M059J (cell line): Measurements from ENCODE around the gene ACTR6. TPM values are rescaled to one million over a fixed set of nuclear protein-coding genes. Genes with fewer than 3 reads are reported as not detected.
"Not testable (repeated sequence)": the region's sequence is repeated elsewhere in the genome, so short reads cannot be mapped to it uniquely, and the experiment has no call there.

Experiments used
- DNase-seq: peaks from one replicate; pipeline ENCODE4 v3.0.0-alpha.2; 2012; ENCODE audit warnings: low read depth
- total RNA-seq: library from RNA; depleted of rRNA; stranded (reverse); fragments of >200 nt; shearing (Covaris generic); gene quantifications from 2 replicates; pipeline ENCODE4 v1.2.3, GENCODE V29; 2014

The ACTR6 gene
- total RNA-seq, 1 experiment from 2014 or later = 28.3 TPM

DNA sequence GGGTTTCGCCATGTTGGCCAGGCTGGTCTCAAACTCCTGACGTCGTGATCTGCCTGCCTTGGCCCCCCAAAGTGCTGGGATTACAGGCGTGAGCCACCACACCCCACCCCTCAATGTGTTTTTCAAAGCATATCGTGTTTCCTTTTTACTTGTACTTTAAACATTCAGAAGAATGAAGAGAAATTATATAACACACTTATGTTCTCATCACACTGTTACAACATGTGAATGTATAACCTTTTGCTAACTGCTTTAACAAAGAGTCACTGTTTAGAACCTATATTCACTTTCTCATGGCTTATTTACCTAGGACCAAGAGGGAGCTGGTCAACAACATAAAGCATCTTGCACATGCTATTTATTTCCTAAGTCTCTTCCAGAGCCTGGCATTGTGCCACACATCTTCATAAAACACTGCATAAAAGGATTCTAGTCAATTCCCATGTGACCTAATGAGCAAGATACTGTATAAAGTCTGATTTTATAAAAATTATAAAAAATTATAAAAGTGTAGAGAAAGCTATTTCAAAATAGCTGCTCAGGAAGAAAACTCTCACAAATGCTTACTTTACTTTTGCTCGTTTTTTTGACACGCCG is 16.0 kb upstream of the ACTR6 start:
- no peak for DNase-seq

- no peak for DNase-seq
Observed at GRCh38 chr12:100185361-100185894, 15.2 kb upstream of the ACTR6 start.

GRCh38 chr12:100186071-100186470 is 14.5 kb upstream of the ACTR6 start:
- DNase-seq = no peak

DNA sequence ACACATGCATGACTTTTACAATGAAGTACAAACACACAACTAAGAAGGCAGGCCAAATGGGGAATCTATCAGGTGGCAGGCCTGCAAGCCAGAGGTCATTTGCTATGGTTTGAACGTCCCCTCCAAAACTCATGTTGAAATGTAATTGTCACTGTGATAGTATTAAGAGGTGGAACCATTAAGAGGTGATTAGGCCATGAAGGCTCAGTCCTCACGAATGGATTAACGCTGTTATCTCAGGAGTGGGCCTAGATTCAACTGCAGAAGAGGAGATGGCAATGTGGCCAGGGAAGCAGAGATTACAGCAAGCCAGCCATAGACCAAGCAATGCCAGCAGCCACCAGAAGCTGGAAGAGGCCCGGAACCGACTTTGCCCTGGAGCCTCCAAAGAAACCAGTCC is 13.5 kb upstream of the ACTR6 start:
- no peak for DNase-seq

DNA sequence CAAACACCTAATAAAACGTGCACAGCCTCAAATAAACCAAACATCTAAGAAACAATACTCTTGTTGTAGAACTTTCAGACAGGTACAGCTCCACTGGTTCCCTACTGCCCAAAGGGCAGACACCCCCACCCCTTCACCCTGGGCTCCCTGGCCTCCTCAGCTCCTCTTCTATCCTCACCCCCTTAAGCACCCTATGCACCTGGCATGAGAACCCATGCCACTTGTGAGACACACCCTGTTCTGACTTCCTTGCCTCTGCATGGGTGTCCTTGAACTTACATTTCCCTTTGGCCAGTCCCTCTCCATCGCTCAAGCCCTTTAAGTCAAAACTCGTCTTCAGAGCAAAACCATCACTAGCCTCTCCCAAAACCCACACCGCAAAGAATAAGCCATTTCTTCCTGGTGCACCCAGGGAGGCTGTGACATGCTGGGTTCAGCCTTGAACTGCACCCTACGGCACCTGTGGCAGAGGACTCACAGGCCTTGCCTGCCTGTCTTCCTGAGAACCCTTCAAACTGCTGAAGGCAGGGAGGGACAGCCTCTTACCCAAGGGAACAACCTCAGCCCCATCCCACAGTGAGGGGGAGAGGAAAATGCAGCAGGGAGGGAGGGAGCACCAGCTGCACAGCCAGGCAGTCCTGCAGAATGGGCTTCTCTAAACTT is 12.6 kb upstream of the ACTR6 start:
- no peak for DNase-seq

DNA sequence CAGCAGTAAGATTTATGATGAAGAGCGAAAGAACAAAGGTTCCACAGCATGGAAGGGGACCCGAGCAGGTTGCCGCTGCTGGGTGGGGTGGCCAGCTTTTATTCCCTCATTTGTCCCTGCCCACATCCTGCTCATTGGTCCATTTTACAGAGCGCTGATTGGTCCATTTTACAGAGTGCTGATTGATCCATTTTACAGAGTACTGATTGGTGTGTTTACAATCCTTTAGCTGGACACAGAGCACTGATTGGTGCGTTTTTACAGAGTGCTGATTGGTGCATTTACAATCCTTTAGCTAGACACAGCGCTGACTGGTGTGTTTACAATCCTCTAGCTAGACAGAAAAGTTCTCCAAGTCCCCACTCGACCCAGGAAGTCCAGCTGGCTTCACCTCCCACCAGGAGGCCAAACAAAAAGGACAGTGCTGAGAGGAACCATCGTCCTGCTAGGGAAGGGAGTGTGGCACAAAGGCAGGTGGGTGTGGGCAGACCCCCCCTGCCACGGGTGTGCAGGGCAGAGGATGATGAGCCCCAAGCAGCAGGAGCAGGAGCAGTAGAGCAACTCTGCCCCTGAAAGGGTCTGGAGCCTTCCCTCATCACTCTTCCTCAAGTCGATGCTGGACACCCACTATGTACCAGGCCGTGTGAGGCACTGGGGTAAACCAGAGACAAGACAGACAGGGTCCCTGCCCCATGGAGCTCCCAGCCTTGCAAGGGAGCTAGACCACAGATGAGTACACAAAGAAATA is 11.6 kb upstream of the ACTR6 start:
- not testable (repeated sequence) for DNase-seq

DNA sequence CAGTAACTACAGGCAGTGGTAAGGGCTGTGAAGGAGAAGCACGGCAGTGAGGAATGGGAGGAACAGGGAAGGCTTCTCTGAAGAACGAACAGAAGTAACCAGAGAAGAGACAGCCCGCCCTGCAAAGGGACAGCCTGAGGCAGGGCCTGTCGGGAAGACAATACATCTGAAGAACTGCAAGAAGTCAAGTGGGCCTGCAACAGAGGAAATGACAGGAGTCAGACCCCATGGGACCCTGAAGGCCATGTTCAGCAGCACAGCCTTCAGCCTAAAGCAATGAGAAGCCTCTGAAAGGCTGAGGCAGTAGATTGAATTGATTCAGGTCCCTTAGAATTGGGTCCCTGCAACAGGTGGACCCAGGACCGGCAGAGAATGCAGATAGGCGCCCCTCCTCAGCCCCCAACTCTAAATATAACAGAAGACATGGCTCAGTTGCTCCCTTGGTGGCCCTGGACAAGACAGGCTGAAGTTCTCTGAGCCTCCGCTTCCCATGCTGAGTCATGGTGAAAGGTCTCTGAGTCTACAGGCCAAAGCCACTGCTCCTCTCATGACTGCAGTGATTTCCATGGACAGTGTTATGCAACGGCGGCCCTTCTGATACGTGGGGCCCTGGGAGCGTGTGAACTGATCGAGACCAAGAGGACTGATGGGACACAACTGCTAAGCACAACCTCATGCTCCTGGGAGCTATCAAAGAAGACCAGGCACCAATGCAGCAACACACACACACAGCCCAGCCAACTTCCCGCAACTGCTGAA is 10.8 kb upstream of the ACTR6 start:
- no peak for DNase-seq

DNA sequence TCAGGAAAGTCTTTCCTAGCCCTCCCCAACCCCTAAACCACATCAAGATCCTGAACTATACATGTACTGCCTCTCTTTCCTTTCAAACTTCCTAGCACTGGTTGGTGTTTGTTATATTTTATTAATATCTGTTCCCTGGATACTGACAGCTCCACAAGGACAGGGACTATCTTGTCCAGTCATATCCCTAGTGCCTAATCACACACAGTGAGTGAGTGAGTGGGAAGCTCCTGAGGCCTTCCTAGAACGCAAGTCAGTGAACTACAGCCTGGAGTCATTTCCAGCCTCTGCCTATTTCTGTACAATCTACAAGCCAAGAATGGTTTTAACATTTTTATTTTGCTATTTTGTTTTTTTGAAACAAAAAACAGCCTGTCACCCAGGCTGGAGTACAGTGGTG is 7.5 kb upstream of the ACTR6 start:
- DNase-seq = no peak

DNA sequence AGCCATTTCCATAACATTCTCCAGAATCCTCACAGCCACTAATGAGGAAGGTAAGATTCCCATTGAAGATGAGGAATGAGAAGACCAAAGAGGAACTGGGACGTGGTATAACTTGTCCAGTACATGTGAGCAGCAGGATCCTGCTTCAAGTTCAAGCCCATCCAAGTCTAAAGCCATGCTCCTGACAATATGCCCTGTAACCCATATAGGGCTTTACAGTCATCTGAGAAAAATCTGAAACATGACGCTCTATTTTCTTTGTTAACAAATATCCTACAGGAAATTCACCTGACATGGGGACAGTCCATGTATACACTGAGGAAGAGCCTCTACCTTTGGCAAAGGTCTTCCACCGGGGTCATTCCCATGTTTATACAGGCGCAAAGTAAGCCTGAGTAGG is 3.1 kb upstream of the ACTR6 start:
- DNase-seq = no peak

GRCh38 chr12:100199023-100199346 is 1.6 kb upstream of the ACTR6 start:
- no peak for DNase-seq

DNA sequence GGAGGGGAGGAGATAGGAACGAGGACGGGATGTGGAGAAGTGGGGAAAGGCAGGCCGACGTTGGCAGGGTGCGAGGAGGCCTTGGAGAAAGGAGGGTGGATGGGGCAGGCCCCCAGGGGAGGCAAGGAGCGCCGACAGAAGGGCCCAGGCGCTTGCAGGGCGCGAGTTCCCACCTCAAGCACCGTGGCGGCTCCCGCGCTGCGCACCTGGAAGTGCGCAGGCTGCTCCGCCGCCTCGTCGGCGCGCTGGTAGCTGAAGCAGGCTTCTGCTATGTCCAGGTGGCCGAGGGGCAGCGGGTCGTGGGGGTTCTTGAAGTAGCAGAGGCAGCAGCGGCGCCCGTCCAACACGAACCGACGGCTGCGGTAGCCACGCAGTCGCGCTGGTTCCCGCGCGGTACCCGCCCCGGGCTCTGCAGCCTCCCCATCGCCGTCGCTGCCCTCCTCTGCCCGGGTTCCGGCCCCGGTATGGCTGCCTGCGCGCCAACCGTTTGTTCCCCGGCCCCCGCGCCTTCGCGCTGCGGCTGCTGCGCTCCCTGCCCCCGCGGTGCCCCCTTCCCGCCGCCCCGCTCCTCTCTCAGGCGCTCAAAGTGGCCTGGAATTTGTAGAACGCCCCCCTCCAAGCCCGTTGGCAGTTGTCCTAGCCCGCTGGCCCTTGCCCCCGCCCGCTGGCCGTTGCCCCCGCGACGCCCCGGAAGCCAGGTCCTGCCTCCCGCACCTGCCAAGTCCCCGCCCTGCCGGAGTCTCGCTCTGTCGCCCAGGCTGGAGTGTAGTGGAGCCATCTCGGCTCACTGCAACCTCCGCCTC is 1.1 kb upstream of the ACTR6 start:
- peak; percentile 66 for DNase-seq

GRCh38 chr12:100201604-100202423 is 1.2 kb downstream of the ACTR6 start:
- DNase-seq = no peak

GRCh38 chr12:100207311-100207710 is 6.7 kb downstream of the ACTR6 start:
- no peak for DNase-seq

DNA sequence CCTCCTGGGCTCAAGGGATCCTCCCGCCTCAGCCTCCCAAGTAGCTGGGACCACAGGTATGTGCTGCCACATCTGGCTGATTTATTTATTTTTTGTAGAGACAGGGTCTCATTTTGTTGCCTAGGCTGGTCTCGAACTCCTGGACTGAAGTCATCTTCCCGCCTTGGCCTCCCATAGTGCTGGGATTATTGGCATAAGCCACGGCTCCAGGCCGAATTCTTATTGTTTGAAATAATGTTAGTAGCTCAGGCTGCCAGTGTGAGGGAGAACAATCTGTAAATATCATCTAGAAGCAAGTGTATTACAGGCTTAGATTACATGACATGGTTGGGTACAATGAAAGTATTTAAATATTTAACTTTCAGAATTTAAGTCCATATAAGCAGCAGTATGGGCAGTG is 8.2 kb downstream of the ACTR6 start:
- no peak for DNase-seq

- DNase-seq = no peak
Observed at GRCh38 chr12:100211698-100212097, 11.1 kb downstream of the ACTR6 start.

GRCh38 chr12:100213016-100213891 is 12.6 kb downstream of the ACTR6 start:
- no peak for DNase-seq

GRCh38 chr12:100214518-100214917 is 13.9 kb downstream of the ACTR6 start:
- no peak for DNase-seq

DNA sequence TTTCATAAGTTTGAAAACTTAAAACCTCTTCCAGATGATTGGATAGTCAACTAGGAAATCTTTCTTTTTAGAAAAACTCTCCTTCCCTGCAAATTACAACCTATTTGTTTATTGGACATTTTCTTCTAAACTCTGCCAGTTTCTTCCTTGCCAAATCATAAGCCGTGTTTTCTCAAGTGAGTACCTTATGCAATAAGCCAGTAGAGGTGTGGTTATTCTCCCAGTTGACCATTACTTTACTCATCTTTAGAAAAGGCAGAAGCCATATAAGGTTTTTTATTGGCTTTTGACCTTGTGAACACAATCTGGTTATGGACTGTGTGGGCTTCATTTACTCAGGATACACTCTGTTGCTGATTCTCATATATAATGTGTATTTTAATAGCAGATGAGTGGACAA is 14.6 kb downstream of the ACTR6 start:
- DNase-seq = no peak

GRCh38 chr12:100216337-100216736 is 15.7 kb downstream of the ACTR6 start:
- DNase-seq = no peak
